HEK293T (cell line): ENCODE results near the gene SHISA7.

Source experiments
- ARNT ChIP-seq: fragments of 450-650 bp; IDR thresholded peaks from 2 replicates; pipeline ENCODE4 v1.6.1; 2017; ENCODE audit warnings: mild to moderate bottlenecking
- BHLHE40 ChIP-seq: fragments of 450-650 bp; IDR thresholded peaks from 2 replicates; pipeline ENCODE4 v1.6.1; 2016; ENCODE audit warnings: mild to moderate bottlenecking, moderate library complexity, borderline replicate concordance
- FOXA1 ChIP-seq: fragments of 450-650 bp; IDR thresholded peaks from 2 replicates; pipeline ENCODE4 v1.6.1; 2016; ENCODE audit warnings: mild to moderate bottlenecking
- FOXM1 ChIP-seq: fragments of 450-650 bp; IDR thresholded peaks from 2 replicates; pipeline ENCODE4 v1.6.1; 2017; ENCODE audit warnings: mild to moderate bottlenecking, borderline replicate concordance
- SP1 ChIP-seq: fragments of 450-650 bp; IDR thresholded peaks from 2 replicates; pipeline ENCODE4 v1.6.1; 2017
- SUZ12 ChIP-seq: fragments of 450-650 bp; IDR thresholded peaks from 2 replicates; pipeline ENCODE4 v1.6.1; 2016; ENCODE audit warnings: mild to moderate bottlenecking
- TARDBP ChIP-seq: fragments of 450-650 bp; IDR thresholded peaks from 2 replicates; pipeline ENCODE4 v1.6.1; 2016
- TF ChIP-seq, protein P1 (sequence below): fragments of 450-650 bp; IDR thresholded peaks from 2 replicates; pipeline ENCODE4 v1.6.1; 2016

- TF ChIP-seq, protein P1, sequence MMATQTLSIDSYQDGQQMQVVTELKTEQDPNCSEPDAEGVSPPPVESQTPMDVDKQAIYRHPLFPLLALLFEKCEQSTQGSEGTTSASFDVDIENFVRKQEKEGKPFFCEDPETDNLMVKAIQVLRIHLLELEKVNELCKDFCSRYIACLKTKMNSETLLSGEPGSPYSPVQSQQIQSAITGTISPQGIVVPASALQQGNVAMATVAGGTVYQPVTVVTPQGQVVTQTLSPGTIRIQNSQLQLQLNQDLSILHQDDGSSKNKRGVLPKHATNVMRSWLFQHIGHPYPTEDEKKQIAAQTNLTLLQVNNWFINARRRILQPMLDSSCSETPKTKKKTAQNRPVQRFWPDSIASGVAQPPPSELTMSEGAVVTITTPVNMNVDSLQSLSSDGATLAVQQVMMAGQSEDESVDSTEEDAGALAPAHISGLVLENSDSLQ = no peak
- TF ChIP-seq ARNT = no peak
- TF ChIP-seq SP1 = no peak
- TF ChIP-seq TARDBP = no peak
- TF ChIP-seq FOXA1 = no peak
- no peak for TF ChIP-seq SUZ12
- no peak for TF ChIP-seq BHLHE40
- TF ChIP-seq FOXM1 = no peak
These were observed 11.7 kb upstream of the SHISA7 start for GRCh38 chr19:55454787-55455243.
